GM19397 (cell line): Measurements from ENCODE around the gene PCSK7.
"Not testable (repeated sequence)": the region's sequence is repeated elsewhere in the genome, so short reads cannot be mapped to it uniquely, and the experiment has no call there.

Experiments used
- ATAC-seq: cut with Tn5 transposase; IDR thresholded peaks from one replicate; pipeline ENCODE4 v1.9.1; 2021; ENCODE audit warnings: mild to moderate bottlenecking, moderate library complexity; ENCODE audit not compliant: unreplicated experiment

PCSK7 gene, protein sequence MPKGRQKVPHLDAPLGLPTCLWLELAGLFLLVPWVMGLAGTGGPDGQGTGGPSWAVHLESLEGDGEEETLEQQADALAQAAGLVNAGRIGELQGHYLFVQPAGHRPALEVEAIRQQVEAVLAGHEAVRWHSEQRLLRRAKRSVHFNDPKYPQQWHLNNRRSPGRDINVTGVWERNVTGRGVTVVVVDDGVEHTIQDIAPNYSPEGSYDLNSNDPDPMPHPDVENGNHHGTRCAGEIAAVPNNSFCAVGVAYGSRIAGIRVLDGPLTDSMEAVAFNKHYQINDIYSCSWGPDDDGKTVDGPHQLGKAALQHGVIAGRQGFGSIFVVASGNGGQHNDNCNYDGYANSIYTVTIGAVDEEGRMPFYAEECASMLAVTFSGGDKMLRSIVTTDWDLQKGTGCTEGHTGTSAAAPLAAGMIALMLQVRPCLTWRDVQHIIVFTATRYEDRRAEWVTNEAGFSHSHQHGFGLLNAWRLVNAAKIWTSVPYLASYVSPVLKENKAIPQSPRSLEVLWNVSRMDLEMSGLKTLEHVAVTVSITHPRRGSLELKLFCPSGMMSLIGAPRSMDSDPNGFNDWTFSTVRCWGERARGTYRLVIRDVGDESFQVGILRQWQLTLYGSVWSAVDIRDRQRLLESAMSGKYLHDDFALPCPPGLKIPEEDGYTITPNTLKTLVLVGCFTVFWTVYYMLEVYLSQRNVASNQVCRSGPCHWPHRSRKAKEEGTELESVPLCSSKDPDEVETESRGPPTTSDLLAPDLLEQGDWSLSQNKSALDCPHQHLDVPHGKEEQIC

DNA sequence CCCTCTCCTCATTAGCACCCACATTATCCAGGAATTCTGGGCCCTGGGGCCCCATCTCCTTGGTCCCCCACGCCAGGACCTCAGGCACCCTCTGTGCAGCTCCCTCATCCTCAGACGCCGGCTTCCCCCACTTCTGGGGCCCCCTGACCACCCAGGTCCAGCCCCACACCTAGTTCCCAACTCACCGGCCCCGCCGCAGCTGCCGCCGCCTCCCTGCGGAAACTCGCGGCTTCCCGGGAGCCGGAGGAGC lies at the start of gene PCSK7:
TSS of gene PCSK7 (minus strand) at position 232 of the 250 bp plus-strand sequence. CDS start 2,229 bp downstream, outside the sequence.
- no peak for ATAC-seq

- no peak for ATAC-seq
These were observed 49.3 kb upstream of the PCSK7 start for GRCh38 chr11:117281159-117281558.

DNA sequence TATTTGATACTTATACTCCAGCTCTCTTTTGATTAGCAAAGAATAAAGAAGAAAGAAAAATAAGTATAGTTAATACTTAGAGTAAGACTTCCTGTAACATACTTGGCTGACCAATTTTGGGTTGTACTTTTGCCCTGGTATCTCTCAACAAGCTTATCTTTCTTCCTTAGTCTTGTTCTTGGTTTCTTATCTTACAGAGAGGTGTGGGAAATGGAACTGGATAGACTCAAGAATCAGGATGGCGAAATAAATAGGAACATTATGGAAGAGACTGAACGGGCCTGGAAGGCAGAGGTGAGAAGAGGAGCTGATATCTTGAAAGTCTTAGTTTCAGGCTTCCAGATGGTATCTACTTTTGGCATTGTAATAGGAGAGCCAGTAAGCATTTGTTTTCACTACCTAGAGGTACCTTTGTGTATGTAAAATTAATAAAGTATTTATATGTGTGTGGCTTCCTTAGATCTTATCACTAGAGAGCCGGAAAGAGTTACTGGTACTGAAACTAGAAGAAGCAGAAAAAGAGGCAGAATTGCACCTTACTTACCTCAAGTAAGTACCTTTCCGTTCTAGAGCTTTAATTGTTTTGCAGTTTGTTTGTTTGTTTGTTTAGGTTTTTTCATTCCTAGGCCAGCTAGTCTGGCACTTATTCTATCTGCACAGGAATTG lies 48.0 kb upstream of the PCSK7 start:
- no peak for ATAC-seq

GRCh38 chr11:117278347-117278746 lies 46.5 kb upstream of the PCSK7 start:
- no peak for ATAC-seq

GRCh38 chr11:117273550-117274289 lies 41.8 kb upstream of the PCSK7 start:
- no peak for ATAC-seq

GRCh38 chr11:117272175-117272574 lies 40.3 kb upstream of the PCSK7 start:
- not testable (repeated sequence) for ATAC-seq

DNA sequence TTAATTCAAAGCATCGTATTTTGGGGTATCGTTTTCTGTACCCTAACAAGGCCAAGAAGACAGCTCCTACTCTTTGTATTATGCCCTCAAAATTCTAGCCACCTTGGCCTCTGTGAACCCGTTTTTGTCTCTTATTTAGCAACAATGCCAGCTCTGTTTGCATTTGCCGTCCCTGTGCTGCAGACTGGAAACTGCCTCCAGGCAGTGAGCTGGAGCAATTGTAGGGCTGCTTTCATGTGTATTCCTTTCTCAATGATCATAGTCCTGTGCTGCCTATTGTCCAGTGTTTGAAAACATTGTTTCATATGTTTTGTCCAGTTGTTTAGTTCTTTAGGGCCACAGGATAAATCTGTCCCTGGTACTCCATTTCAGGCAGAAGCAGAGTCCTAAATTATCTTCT lies 39.3 kb upstream of the PCSK7 start:
- ATAC-seq: no peak

DNA sequence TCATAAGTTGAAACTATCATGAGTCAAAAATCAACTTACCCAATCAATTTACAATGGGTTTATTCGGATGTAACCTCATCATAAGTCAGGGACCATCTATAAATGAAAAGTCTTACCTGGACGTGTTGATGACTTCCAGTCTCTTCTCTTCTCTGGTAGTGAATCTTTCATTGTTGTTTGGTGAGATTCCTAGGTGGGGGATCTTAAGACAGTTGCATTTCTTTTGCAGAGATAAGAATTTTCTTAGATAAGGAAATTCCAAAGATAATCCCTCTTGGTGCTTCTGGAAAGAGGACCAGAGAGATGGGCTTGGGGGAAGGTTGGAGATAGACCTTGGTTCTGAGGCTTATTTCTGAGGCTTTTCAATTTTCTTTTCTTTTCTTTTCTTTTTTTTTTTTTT lies 38.0 kb upstream of the PCSK7 start:
- no peak for ATAC-seq

- ATAC-seq: no peak
These were observed 33.9 kb upstream of the PCSK7 start for GRCh38 chr11:117265745-117266144.

DNA sequence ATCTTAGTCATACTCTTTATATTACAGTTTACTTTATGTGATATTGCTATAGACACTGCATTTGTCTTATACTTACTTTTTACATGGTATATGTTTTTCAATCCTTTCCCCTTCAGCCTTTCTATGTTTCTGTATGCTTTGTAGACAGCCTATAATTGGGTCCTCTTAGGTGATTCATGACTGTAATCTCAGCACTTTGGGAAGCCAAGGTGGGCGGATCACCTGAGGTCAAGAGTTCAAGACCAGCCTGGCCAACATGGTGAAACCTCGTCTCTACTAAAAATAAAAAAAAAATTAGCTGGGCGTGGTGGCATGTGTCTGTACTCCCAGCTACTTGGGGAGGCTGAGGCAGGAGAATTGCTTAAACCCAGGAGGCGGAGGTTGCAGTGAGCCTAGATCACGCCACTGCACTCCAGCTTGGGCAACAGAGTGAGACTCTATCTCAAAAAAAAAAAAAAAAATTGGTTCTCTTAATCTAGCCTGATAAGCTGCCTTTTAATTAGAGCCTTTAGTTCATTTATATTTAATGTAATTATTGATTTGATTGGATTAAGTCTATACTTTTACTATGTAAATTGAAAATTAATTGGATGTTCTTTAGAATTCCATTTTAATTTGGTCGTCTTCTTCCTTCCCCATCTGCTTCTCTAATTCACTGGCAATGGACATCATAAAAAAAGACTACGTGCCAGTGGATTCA lies 32.9 kb upstream of the PCSK7 start:
- ATAC-seq: not testable (repeated sequence)

GRCh38 chr11:117259417-117259816 lies 27.5 kb upstream of the PCSK7 start:
- ATAC-seq: no peak

DNA sequence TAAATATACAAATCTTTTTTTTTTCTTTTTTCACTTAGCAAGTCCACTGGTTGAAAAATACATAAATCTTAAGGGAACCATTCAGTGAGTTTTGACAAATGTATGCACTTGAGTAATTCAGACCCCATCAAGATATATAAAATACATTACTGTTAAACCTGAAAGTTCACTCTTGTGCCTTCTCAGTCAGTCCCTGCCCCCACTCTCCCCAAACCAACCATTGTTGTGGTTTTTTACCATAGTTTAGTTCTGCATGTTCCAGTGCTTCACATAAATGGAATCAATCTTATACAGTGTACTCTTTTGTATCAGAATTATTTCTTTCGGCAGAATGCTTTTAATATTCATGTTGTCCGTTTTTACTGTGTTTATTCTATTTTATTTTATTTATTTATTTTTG lies 26.7 kb upstream of the PCSK7 start:
- no peak for ATAC-seq

DNA sequence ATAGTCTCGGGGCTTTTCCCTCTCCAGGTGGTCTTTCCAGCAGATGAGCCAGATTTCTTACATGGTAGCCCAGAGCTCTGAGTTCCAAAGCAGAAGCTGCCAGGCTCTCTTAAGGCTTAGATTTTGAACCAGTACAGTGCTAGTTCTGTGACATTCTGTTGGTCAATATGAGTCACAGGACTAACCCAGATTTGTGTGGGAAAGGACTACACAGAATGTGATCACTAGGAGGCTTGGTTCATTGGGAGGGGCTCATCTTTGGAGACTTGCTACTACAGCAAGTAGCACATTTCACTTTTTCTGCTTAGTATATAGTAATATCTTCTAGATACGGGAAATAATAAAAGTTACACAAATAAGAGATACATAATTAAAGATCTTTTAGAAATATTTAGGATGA lies 24.7 kb upstream of the PCSK7 start:
- ATAC-seq: no peak

GRCh38 chr11:117255966-117256365 lies 24.1 kb upstream of the PCSK7 start:
- ATAC-seq: no peak

GRCh38 chr11:117251506-117251905 lies 19.6 kb upstream of the PCSK7 start:
- no peak for ATAC-seq

DNA sequence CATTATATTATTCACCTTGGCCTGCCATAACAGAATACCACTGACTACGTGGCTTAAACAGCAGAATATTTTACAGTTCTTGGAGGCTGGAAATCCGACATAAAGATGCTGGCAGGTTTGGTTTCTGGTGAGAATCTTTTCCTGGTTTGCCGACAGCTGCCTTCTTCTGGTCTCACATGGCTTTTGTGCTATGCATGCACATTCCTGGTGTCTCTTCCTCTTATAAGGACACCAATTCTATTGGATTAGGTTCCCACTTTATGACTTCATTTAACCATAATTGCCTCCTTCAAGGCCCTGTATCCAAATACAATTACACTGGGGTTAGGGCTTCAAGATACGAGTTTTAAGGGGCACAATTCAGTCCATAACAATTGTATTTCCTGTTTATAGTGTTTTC lies 17.7 kb upstream of the PCSK7 start:
- ATAC-seq: no peak

GRCh38 chr11:117248341-117248740 lies 16.5 kb upstream of the PCSK7 start:
- no peak for ATAC-seq

DNA sequence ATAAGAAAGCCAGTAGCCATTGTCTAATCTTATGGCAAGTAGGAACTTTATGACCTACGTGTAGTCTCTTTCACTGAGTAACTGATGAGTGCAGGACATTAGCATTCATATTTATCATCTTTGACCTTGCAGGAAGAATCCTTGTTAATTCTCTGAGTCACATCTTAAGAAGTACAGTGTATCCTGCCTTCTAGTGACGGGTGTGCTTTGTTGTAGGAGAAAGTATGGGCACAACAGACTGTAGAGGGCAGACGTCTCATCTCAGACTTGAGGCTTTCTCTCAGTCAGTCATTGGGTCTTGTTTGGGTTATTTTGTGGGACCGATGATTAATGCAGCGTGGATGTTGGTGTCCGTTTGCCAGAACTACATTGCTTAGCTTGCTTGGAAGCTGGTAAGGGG lies 7.4 kb upstream of the PCSK7 start:
- ATAC-seq: no peak

- no peak for ATAC-seq
These were observed 6.3 kb upstream of the PCSK7 start for GRCh38 chr11:117238221-117238620.

GRCh38 chr11:117232911-117233409 lies 1.1 kb upstream of the PCSK7 start:
- no peak for ATAC-seq
